Skin of body (tissue), 2 donors: Measurements from ENCODE around the gene CTSA. TPM values are rescaled to one million over a fixed set of nuclear protein-coding genes. Genes with fewer than 3 reads are reported as not detected.
A peak's percentile ranks its signal among the peaks of the same experiment; 100 is the strongest.
"Not testable (repeated sequence)": the region's sequence is repeated elsewhere in the genome, so short reads cannot be mapped to it uniquely, and the experiment has no call there.

Experiments used
- DNase-seq: peaks from one replicate; lab custom pipeline; 2025; lab: John Stamatoyannopoulos, UW
- total RNA-seq: library from RNA; depleted of rRNA; stranded (reverse); fragments of >200 nt; gene quantifications from one replicate; pipeline ENCODE4 v1.2.3, GENCODE V29; 2014

The CTSA gene
- total RNA-seq, 1 donor from 2014 or later, result 30.9 TPM

GRCh38 chr20:45894797-45895196 lies 3.7 kb downstream of the CTSA start:
- no peak for DNase-seq

GRCh38 chr20:45896641-45897161 lies 5.6 kb downstream of the CTSA start:
- no peak for DNase-seq

GRCh38 chr20:45897289-45897688 lies 6.2 kb downstream of the CTSA start:
- no peak for DNase-seq

- no peak for DNase-seq
Observed at GRCh38 chr20:45897692-45898091, 6.6 kb downstream of the CTSA start.

- DNase-seq, result no peak
Observed at GRCh38 chr20:45898285-45898684, 7.2 kb downstream of the CTSA start.

- DNase-seq, result no peak
Observed at GRCh38 chr20:45899046-45899835, 8.1 kb downstream of the CTSA start.

- DNase-seq, result not testable (repeated sequence)
Observed at GRCh38 chr20:45901332-45901731, 10.2 kb downstream of the CTSA start.

- DNase-seq, result no peak
Observed at GRCh38 chr20:45902199-45902701, 11.1 kb downstream of the CTSA start.

GRCh38 chr20:45904583-45905504 lies 13.7 kb downstream of the CTSA start:
- no peak for DNase-seq

GRCh38 chr20:45905505-45906079 lies 14.5 kb downstream of the CTSA start:
- no peak for DNase-seq

- no peak for DNase-seq
Observed at GRCh38 chr20:45907219-45907948, 16.2 kb downstream of the CTSA start.

GRCh38 chr20:45908084-45908483 lies 16.9 kb downstream of the CTSA start:
- DNase-seq, result no peak

GRCh38 chr20:45909336-45909808 lies 18.2 kb downstream of the CTSA start:
- no peak for DNase-seq

- DNase-seq, result no peak
Observed at GRCh38 chr20:45909817-45910669, 18.9 kb downstream of the CTSA start.

GRCh38 chr20:45910670-45911485 lies 19.7 kb downstream of the CTSA start:
- peak; percentile 95 for DNase-seq

- peak; percentile 51 for DNase-seq
Observed at GRCh38 chr20:45911486-45912343, 20.6 kb downstream of the CTSA start, which contains the start of gene PLTP. Gene PLTP, minus strand, starts transcription at chr20:45912155. Its CDS starts 703 bp downstream, at chr20:45911452.

- DNase-seq, result no peak
Observed at GRCh38 chr20:45912344-45912682, 21.2 kb downstream of the CTSA start.

GRCh38 chr20:45913116-45913515 lies 22.0 kb downstream of the CTSA start:
- no peak for DNase-seq
